NCI-H146 (cell line): Measurements from ENCODE around the gene DDX25.
"Not testable (repeated sequence)": the region's sequence is repeated elsewhere in the genome, so short reads cannot be mapped to it uniquely, and the experiment has no call there.

Experiments
- DNase-seq: peaks from one replicate; lab custom pipeline; 2025; lab: John Stamatoyannopoulos, UW

Gene DDX25

GRCh38 chr11:125903711-125904659 lies at the start of gene DDX25:
TSS of gene DDX25 (plus strand) at chr11:125904508. CDS start at chr11:125904518, 10 bp downstream.
- peak; percentile 89 for DNase-seq

- DNase-seq, result not testable (repeated sequence)
Measured at GRCh38 chr11:125857670-125858069, 46.6 kb upstream of the DDX25 start.

GRCh38 chr11:125862786-125863185 lies 41.5 kb upstream of the DDX25 start:
- not testable (repeated sequence) for DNase-seq

GRCh38 chr11:125865354-125865753 lies 39.0 kb upstream of the DDX25 start:
- not testable (repeated sequence) for DNase-seq

- no peak for DNase-seq
Measured at GRCh38 chr11:125869521-125869920, 34.8 kb upstream of the DDX25 start.

GRCh38 chr11:125871391-125872137 lies 32.7 kb upstream of the DDX25 start:
- peak; percentile 36 for DNase-seq

GRCh38 chr11:125872138-125872491 lies 32.2 kb upstream of the DDX25 start:
- no peak for DNase-seq

GRCh38 chr11:125873881-125874555 lies 30.3 kb upstream of the DDX25 start:
- peak; percentile 57 for DNase-seq

- DNase-seq, result peak; percentile 78
Measured at GRCh38 chr11:125874556-125875124, 29.7 kb upstream of the DDX25 start.

GRCh38 chr11:125881291-125881690 lies 23.0 kb upstream of the DDX25 start:
- DNase-seq, result no peak

- no peak for DNase-seq
Measured at GRCh38 chr11:125883375-125883774, 20.9 kb upstream of the DDX25 start.

- DNase-seq, result peak; percentile 41
Measured at GRCh38 chr11:125886997-125887372, 17.3 kb upstream of the DDX25 start.

GRCh38 chr11:125887373-125888324 lies 16.7 kb upstream of the DDX25 start, which contains the start of gene HYLS1:
TSS of gene HYLS1 (plus strand) at chr11:125887668. CDS start at chr11:125899369, 11,701 bp downstream.
- DNase-seq, result peak; percentile 92

- DNase-seq, result no peak
Measured at GRCh38 chr11:125890447-125891100, 13.7 kb upstream of the DDX25 start.

- no peak for DNase-seq
Measured at GRCh38 chr11:125892071-125892470, 12.2 kb upstream of the DDX25 start.

- DNase-seq, result no peak
Measured at GRCh38 chr11:125892994-125893393, 11.3 kb upstream of the DDX25 start.

- no peak for DNase-seq
Measured at GRCh38 chr11:125901872-125902271, 2.4 kb upstream of the DDX25 start.

GRCh38 chr11:125902277-125902926 lies 1.9 kb upstream of the DDX25 start:
- no peak for DNase-seq

- DNase-seq, result peak; percentile 93
Measured at GRCh38 chr11:125902927-125903710, 1.2 kb upstream of the DDX25 start, which contains the start of gene PUS3. TSS of gene PUS3 (minus strand) at chr11:125903206. CDS start at chr11:125896284, 6,922 bp downstream.
